Gastroesophageal sphincter (tissue), 4 donors: ENCODE data around the gene EGF. TPM values are rescaled to one million over a fixed set of nuclear protein-coding genes. Genes with fewer than 3 reads are reported as not detected.

Experiments used
- ATAC-seq: fragments of 150-250 bp; one replicate; pipeline ENCODE4 v1.9.1; 2016; ENCODE audit warnings: mild to moderate bottlenecking, moderate library complexity
- H3K27ac ChIP-seq, 4 donors: fragments of 200-600 bp; sonication (generic) in 3 of 4; 1 replicate in 3 of 4; 2 replicates in 1 of 4; pipeline ENCODE4 v1.5.1; 2016 to 2019
- H3K27me3 ChIP-seq: fragments of 200-600 bp; sonication (generic); one replicate; pipeline ENCODE4 v1.5.1; 2019
- H3K36me3 ChIP-seq, 2 donors: fragments of 200-600 bp; sonication (generic); one replicate each; pipeline ENCODE4 v1.5.1; 2019; ENCODE audit warnings: control low read depth in 1 of 2
- H3K4me1 ChIP-seq, 3 donors: fragments of 200-600 bp; sonication (generic); 1 replicate in 2 of 3; 2 replicates in 1 of 3; pipeline ENCODE4 v1.5.1; 2016 to 2019; ENCODE audit warnings: control low read depth in 2 of 3
- H3K4me3 ChIP-seq, 2 donors: fragments of 200-600 bp; sonication (generic); one replicate each; pipeline ENCODE4 v1.5.1; 2019; ENCODE audit warnings: mild to moderate bottlenecking in 1 of 2, moderate library complexity in 1 of 2
- H3K9me3 ChIP-seq, 3 donors: fragments of 200-600 bp; sonication (generic); one replicate each; pipeline ENCODE4 v1.5.1; 2017 to 2019; ENCODE audit warnings: control low read depth in 2 of 3
- CTCF ChIP-seq, 4 experiments: fragments of 200-600 bp in 2 of 4; fragments of 450-650 bp in 2 of 4; sonication (generic) in 1 of 4; IDR thresholded peaks; one replicate each; pipeline ENCODE4 v1.5.1; 2017 to 2019; ENCODE audit warnings: antibody characterized with exemption in 4 of 4, mild to moderate bottlenecking in 2 of 4, moderate library complexity in 2 of 4
- EP300 ChIP-seq: sonication (generic); formaldehyde crosslinking; IDR thresholded peaks from one replicate; pipeline ENCODE4 v1.6.1; 2017; ENCODE audit warnings: antibody characterized with exemption, mild to moderate bottlenecking
- POLR2A ChIP-seq, 2 donors: fragments of 450-650 bp; IDR thresholded peaks; one replicate each; pipeline ENCODE4 v1.6.1; 2017; ENCODE audit warnings: antibody characterized with exemption in 2 of 2, mild to moderate bottlenecking in 2 of 2, moderate library complexity in 1 of 2
- POLR2AphosphoS5 ChIP-seq: sonication (generic); formaldehyde crosslinking; IDR thresholded peaks from one replicate; pipeline ENCODE4 v1.6.1; 2017; ENCODE audit warnings: antibody characterized with exemption
- WGBS, 2 donors: methylation state at CpG; one replicate each; pipeline ENCODE4 v1.1.5; 2018; ENCODE audit warnings: low coverage in 1 of 2; 5-methylcytosine and 5-hydroxymethylcytosine counted together
- total RNA-seq, 4 donors: library from RNA; depleted of rRNA; stranded (reverse); fragments of >200 nt; gene quantifications; one replicate each; pipeline ENCODE4 v1.1.0, GENCODE V29; 2016

The EGF gene
- total RNA-seq, result 1 to 10 TPM in 1 of 4 donors, under 1 TPM in 2, not detected in 1; 0.23 to 1.3 (median 0.93) TPM

DNA sequence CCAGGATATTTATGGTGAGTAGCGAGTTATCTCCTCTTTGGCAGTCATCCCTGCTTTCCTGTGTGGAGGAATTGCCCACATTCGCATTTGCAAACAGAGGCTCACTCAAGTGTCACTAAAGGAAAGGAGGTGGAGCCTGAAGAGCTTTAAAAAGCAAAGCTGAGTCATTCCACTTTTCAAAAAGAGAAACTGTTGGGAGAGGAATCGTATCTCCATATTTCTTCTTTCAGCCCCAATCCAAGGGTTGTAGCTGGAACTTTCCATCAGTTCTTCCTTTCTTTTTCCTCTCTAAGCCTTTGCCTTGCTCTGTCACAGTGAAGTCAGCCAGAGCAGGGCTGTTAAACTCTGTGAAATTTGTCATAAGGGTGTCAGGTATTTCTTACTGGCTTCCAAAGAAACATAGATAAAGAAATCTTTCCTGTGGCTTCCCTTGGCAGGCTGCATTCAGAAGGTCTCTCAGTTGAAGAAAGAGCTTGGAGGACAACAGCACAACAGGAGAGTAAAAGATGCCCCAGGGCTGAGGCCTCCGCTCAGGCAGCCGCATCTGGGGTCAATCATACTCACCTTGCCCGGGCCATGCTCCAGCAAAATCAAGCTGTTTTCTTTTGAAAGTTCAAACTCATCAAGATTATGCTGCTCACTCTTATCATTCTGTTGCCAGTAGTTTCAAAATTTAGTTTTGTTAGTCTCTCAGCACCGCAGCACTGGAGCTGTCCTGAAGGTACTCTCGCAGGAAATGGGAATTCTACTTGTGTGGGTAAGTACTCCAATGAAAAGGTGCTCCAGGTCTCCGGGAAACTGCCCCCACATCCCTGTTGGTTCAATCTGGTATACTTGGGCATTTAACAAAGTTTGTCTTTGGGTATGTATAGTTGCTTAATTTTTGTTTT, at the start of gene EGF:
Gene EGF, plus strand, starts transcription at position 178 of the 890 bp plus-strand sequence. Its CDS starts 453 bp downstream, at position 631.
- no peak for TF ChIP-seq EP300
- no peaks in the 10 kb centered on the region for H3K27me3 ChIP-seq
- no peaks in the 10 kb centered on the region for H3K36me3 ChIP-seq
- peak within 1 kb of the TSS in 1 of 2 donors; percentile 12 for H3K4me3 ChIP-seq
- peak within 1 kb of the TSS in 2 of 4 donors; percentile 21 to 32 for H3K27ac ChIP-seq
- 39 to 42% methylated on average over 6 to 8 of the region's 9 CpGs for WGBS, 2 donors
- no peaks in the 10 kb centered on the region for H3K9me3 ChIP-seq
- ATAC-seq, result no peak
- H3K4me1 ChIP-seq, result peaks cover 0 to 11% (median 4%) of the 10 kb centered on the region in 3 donors

- no peaks in the 10 kb centered on the region for H3K27me3 ChIP-seq
- TF ChIP-seq EP300, result no peak
- no peak for TF ChIP-seq POLR2A (IDR thresholded peaks at IDR 0.05)
- no peak for TF ChIP-seq POLR2AphosphoS5
- no peak for TF ChIP-seq CTCF (IDR thresholded peaks at IDR 0.05)
- no peaks in the 10 kb centered on the region for H3K4me1 ChIP-seq
- ATAC-seq, result no peak
- no peak overlapping the region for H3K4me3 ChIP-seq
- peaks cover 0 to under 1% of the 10 kb centered on the region in 2 donors for H3K36me3 ChIP-seq
- peaks cover 0 to 4% (median 0%) of the 10 kb centered on the region in 3 donors for H3K9me3 ChIP-seq
- H3K27ac ChIP-seq, result no peak overlapping the region
Observed at GRCh38 chr4:109864134-109864533, 48.5 kb upstream of the EGF start.

GRCh38 chr4:109870061-109870460, 42.6 kb upstream of the EGF start:
- no peak for ATAC-seq
- H3K9me3 ChIP-seq, result no peaks in the 10 kb centered on the region
- peaks cover 0 to 16% of the 10 kb centered on the region in 2 donors for H3K36me3 ChIP-seq
- no peak overlapping the region for H3K27ac ChIP-seq
- H3K4me1 ChIP-seq, result no peaks in the 10 kb centered on the region
- 91 to 95% methylated on average over 4 to 5 of the region's 5 CpGs for WGBS, 2 donors
- no peak overlapping the region for H3K4me3 ChIP-seq
- TF ChIP-seq POLR2AphosphoS5, result no peak
- TF ChIP-seq EP300, result no peak
- no peak for TF ChIP-seq POLR2A (IDR thresholded peaks at IDR 0.05)
- H3K27me3 ChIP-seq, result no peaks in the 10 kb centered on the region

DNA sequence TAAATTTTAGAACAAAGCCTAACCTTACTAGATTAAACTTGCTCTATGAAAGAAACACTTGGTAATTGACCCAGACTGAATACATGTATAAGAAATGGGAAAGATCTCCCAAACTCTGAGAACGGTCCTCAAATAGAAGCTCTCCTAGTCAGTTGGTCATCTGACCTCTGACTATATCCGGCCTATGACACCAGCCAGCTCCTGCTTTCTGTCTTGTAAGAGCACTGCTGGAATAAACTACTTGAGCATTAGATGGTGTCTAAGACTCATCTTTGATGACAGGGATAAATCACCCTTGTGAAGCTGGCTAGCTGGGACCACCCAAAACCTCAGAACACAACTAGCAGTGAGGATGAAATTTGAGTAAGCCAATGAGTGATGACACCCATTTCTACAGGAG, 40.6 kb upstream of the EGF start:
- Histone ChIP-seq H3K4me1 (no peaks in the 10 kb centered on the region), H3K27me3 (no peaks in the 10 kb centered on the region), H3K4me3 (no peak overlapping the region), H3K36me3 (peaks cover 0 to 16% of the 10 kb centered on the region in 2 donors), H3K9me3 (no peaks in the 10 kb centered on the region), H3K27ac (no peak overlapping the region)
- ATAC-seq, result no peak
- no peak for TF ChIP-seq POLR2A (IDR thresholded peaks at IDR 0.05)
- TF ChIP-seq POLR2AphosphoS5, result no peak
- TF ChIP-seq CTCF (IDR thresholded peaks at IDR 0.05), result no peak
- no peak for TF ChIP-seq EP300
- WGBS, 2 donors, result 91 to 100% methylated on average over 2 of the region's 2 CpGs

GRCh38 chr4:109872950-109873656, 39.6 kb upstream of the EGF start:
- Histone ChIP-seq H3K36me3 (peaks cover 0 to 16% of the 10 kb centered on the region in 2 donors), H3K27me3 (no peaks in the 10 kb centered on the region)
- WGBS, 2 donors, result 95 to 100% methylated on average over 2 to 3 of the region's 6 CpGs

More at GRCh38 chr4:109872950-109873656, 39.6 kb upstream of the EGF start:
- H3K4me1 ChIP-seq, result no peaks in the 10 kb centered on the region
- no peak overlapping the region for H3K27ac ChIP-seq
- no peak for ATAC-seq
- H3K9me3 ChIP-seq, result no peaks in the 10 kb centered on the region
- H3K4me3 ChIP-seq, result no peak overlapping the region
- no peak for TF ChIP-seq POLR2A (IDR thresholded peaks at IDR 0.05)
- TF ChIP-seq EP300, result no peak
- no peak for TF ChIP-seq CTCF (IDR thresholded peaks at IDR 0.05)
- TF ChIP-seq POLR2AphosphoS5, result no peak
